HepG2 (cell line): ENCODE data around the gene KCNIP4.

Experiments used
- ETS1 ChIP-seq: sonication (generic); formaldehyde crosslinking; IDR thresholded peaks from 2 replicates; pipeline ENCODE4 v1.4.0; 2020; ENCODE audit warnings: missing genetic modification reagents
- KLF16 ChIP-seq, 2 experiments: sonication (generic) in 1 of 2; formaldehyde crosslinking in 1 of 2; IDR thresholded peaks; 2 replicates each; pipeline versions ENCODE4 v1.6.1 to v1.8.0; 2016 to 2023; ENCODE audit warnings: missing genetic modification reagents in 2 of 2, missing compliant biosample characterization in 1 of 2
- POLR2A ChIP-seq, 2 experiments: IDR thresholded peaks; 2 replicates each; pipeline ENCODE4 v1.6.1; 2011; ENCODE audit warnings: low read depth in 2 of 2, low read length in 2 of 2, mild to moderate bottlenecking in 1 of 2, moderate library complexity in 1 of 2; ENCODE audit not compliant: insufficient read depth in 1 of 2
- POLR2AphosphoS5 ChIP-seq: IDR thresholded peaks from 2 replicates; pipeline ENCODE4 v1.6.1; 2012; ENCODE audit warnings: low read depth, low read length
- REST ChIP-seq, 2 experiments: IDR thresholded peaks; 2 replicates each; pipeline ENCODE4 v1.6.1; 2011 to 2012; ENCODE audit warnings: low read length in 2 of 2, borderline replicate concordance in 1 of 2, low read depth in 1 of 2, mild to moderate bottlenecking in 1 of 2, moderate library complexity in 1 of 2
- SOX6 ChIP-seq, 2 experiments: fragments of 450-650 bp in 1 of 2; sonication (generic) in 1 of 2; formaldehyde crosslinking in 1 of 2; IDR thresholded peaks; 2 replicates each; pipeline versions ENCODE4 v1.4.0 to v1.6.1; 2017 to 2020; ENCODE audit warnings: antibody characterized with exemption in 1 of 2, mild to moderate bottlenecking in 1 of 2, missing genetic modification reagents in 1 of 2
- ZBTB33 ChIP-seq: sonication (generic); formaldehyde crosslinking; IDR thresholded peaks from 2 replicates; pipeline ENCODE4 v1.4.0; 2020; ENCODE audit warnings: missing genetic modification reagents
- ZIK1 ChIP-seq: sonication (generic); formaldehyde crosslinking; IDR thresholded peaks from 2 replicates; pipeline ENCODE4 v1.5.0; 2020; ENCODE audit warnings: mild to moderate bottlenecking, low read depth, missing genetic modification reagents, borderline replicate concordance
- ZNF207 ChIP-seq: fragments of 450-650 bp; IDR thresholded peaks from 2 replicates; pipeline ENCODE4 v1.6.1; 2016; ENCODE audit warnings: antibody characterized with exemption, borderline replicate concordance
- ZNF276 ChIP-seq: sonication (generic); formaldehyde crosslinking; IDR thresholded peaks from 2 replicates; pipeline ENCODE4 v1.4.0; 2020; ENCODE audit warnings: mild to moderate bottlenecking, low read depth, missing genetic modification reagents
- TF ChIP-seq, protein P1 (sequence below): sonication (generic); formaldehyde crosslinking; IDR thresholded peaks from 2 replicates; pipeline ENCODE4 v1.5.0; 2020; ENCODE audit warnings: mild to moderate bottlenecking, missing genetic modification reagents, moderate library complexity
- TF ChIP-seq, protein P2 (sequence below): sonication (generic); formaldehyde crosslinking; IDR thresholded peaks from 2 replicates; pipeline ENCODE4 v1.5.1; 2020; ENCODE audit warnings: mild to moderate bottlenecking, missing genetic modification reagents, moderate library complexity

GRCh38 chr4:20679951-20680350, 1268.6 kb downstream of the KCNIP4 start:
- TF ChIP-seq POLR2AphosphoS5 (no peak), ZNF276 (CRISPR knock-in tag) (no peak), POLR2A (IDR thresholded peaks at IDR 0.05; ENCODE audit: insufficient read depth in 1 of 2, low read depth in 2 of 2, low read length in 2 of 2) (no peak), ZBTB33 (CRISPR knock-in tag) (no peak), KLF16 (CRISPR knock-in tag; IDR thresholded peaks at IDR 0.05) (no peak), ZIK1 (CRISPR knock-in tag) (no peak), ZNF207 (no peak), SOX6 (IDR thresholded peaks at IDR 0.05) (no peak), SOX6 (CRISPR knock-in tag; IDR thresholded peaks at IDR 0.05) (no peak), ETS1 (no peak), REST (IDR thresholded peaks at IDR 0.05; ENCODE audit: borderline replicate concordance in 1 of 2, low read depth in 1 of 2, low read length in 2 of 2) (no peak)
- TF ChIP-seq, protein P1, sequence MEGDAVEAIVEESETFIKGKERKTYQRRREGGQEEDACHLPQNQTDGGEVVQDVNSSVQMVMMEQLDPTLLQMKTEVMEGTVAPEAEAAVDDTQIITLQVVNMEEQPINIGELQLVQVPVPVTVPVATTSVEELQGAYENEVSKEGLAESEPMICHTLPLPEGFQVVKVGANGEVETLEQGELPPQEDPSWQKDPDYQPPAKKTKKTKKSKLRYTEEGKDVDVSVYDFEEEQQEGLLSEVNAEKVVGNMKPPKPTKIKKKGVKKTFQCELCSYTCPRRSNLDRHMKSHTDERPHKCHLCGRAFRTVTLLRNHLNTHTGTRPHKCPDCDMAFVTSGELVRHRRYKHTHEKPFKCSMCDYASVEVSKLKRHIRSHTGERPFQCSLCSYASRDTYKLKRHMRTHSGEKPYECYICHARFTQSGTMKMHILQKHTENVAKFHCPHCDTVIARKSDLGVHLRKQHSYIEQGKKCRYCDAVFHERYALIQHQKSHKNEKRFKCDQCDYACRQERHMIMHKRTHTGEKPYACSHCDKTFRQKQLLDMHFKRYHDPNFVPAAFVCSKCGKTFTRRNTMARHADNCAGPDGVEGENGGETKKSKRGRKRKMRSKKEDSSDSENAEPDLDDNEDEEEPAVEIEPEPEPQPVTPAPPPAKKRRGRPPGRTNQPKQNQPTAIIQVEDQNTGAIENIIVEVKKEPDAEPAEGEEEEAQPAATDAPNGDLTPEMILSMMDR (CRISPR knock-in tag) = no peak
- TF ChIP-seq, protein P2, sequence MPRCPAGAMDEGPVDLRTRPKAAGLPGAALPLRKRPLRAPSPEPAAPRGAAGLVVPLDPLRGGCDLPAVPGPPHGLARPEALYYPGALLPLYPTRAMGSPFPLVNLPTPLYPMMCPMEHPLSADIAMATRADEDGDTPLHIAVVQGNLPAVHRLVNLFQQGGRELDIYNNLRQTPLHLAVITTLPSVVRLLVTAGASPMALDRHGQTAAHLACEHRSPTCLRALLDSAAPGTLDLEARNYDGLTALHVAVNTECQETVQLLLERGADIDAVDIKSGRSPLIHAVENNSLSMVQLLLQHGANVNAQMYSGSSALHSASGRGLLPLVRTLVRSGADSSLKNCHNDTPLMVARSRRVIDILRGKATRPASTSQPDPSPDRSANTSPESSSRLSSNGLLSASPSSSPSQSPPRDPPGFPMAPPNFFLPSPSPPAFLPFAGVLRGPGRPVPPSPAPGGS (CRISPR knock-in tag) = no peak
